NCI-H1092 (cell line): ENCODE results near the gene PYDC1.
"Not testable (repeated sequence)": the region's sequence is repeated elsewhere in the genome, so short reads cannot be mapped to it uniquely, and the experiment has no call there.

Source experiments
- DNase-seq: peaks from one replicate; lab custom pipeline; 2025; lab: John Stamatoyannopoulos, UW

The PYDC1 gene

GRCh38 chr16:31179219-31179746 lies 37.7 kb downstream of the PYDC1 start:
- no peak for DNase-seq

GRCh38 chr16:31177136-31177535 lies 39.8 kb downstream of the PYDC1 start:
- no peak for DNase-seq

DNA sequence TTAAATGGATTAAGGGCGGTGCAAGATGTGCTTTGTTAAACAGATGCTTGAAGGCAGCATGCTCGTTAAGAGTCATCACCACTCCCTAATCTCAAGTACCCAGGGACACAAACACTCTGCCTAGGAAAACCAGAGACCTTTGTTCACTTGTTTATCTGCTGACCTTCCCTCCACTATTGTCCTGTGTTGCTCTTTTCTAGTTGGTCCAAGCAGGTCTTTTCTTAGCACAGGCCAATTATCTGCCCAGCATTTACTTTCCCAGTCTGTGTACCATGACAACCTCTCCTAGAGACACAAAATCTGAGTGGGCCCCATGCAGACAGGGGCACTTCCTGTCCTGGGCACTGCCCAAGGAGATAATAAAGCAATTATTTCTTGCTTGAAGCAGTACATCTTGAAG lies 46.9 kb downstream of the PYDC1 start:
- DNase-seq = not testable (repeated sequence)

DNA sequence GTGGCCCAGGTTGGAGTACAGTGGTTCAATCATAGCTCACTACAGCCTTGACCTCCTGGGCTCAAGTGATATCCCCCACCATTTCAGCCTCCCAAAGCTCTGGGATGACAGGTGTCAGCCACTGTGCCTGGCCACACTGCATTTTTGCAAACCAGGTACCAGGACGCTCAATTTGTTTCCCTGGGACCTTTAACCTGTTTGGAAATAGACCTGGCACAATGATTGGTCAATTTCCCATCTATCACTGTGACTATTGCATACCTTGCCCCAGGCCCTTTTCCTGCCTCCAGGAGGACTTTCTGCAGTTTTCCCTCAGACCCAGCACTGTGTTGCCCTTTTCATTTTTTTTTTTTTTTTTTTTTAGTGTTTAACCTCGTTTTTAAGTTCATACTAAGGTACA lies 48.1 kb downstream of the PYDC1 start:
- no peak for DNase-seq

GRCh38 chr16:31167315-31167714 lies 49.6 kb downstream of the PYDC1 start:
- no peak for DNase-seq
